PC-9 (cell line): Measurements from ENCODE around the gene LUC7L3. TPM values are rescaled to one million over a fixed set of nuclear protein-coding genes. Genes with fewer than 3 reads are reported as not detected.

ENCODE experiments used
- BruUV-seq: library from RNA; stranded (reverse); fragments of 400-500 nt; replicated peaks from 2 replicates; lab custom pipeline; 2021; lab: Mats Ljungman, UMichigan
- CTCF ChIA-PET: fragments of 300-600 bp; sonication (Branson Sonifier 250); formaldehyde crosslinking; loops from one replicate; lab custom pipeline; 2022; ENCODE audit warnings: antibody characterized with exemption; lab: Charles Lee
- POLR2A ChIA-PET: fragments of 300-600 bp; sonication (Branson Sonifier 250); formaldehyde crosslinking; loops from one replicate; lab custom pipeline; 2022; ENCODE audit warnings: antibody characterized with exemption; ENCODE audit not compliant: unreplicated experiment; lab: Charles Lee
- DNase-seq, 2 experiments: peaks; one replicate each; pipeline versions ENCODE4 v3.0.0 to v3.0.0-alpha.2; 2015 to 2022; ENCODE audit warnings: mixed read lengths in 1 of 2
- H2AFZ ChIP-seq: fragments of 200-600 bp; sonication (generic); 2 replicates; pipeline ENCODE4 v1.8.1; 2017; ENCODE audit warnings: antibody characterized with exemption
- H3F3A ChIP-seq: fragments of 200-600 bp; sonication (generic); 2 replicates; pipeline ENCODE4 v1.8.1; 2017; ENCODE audit warnings: antibody characterized with exemption, mild to moderate bottlenecking, low read depth; ENCODE audit not compliant: insufficient read depth
- H3K27ac ChIP-seq: fragments of 200-600 bp; sonication (generic); 2 replicates; pipeline ENCODE4 v1.6.1; 2016; ENCODE audit warnings: mixed run types
- H3K27me3 ChIP-seq: fragments of 200-600 bp; sonication (generic); 2 replicates; pipeline ENCODE4 v1.6.1; 2016; ENCODE audit warnings: low read depth, mixed run types; ENCODE audit not compliant: insufficient read depth
- H3K36me3 ChIP-seq: fragments of 200-600 bp; sonication (generic); 2 replicates; pipeline ENCODE4 v1.6.1; 2016; ENCODE audit warnings: low read depth, mixed run types
- H3K4me1 ChIP-seq: fragments of 200-600 bp; sonication (generic); replicated peaks from 2 replicates; pipeline ENCODE4 v1.6.1; 2016; ENCODE audit warnings: mixed run types; ENCODE audit not compliant: insufficient read depth
- H3K4me2 ChIP-seq: fragments of 200-600 bp; sonication (generic); 2 replicates; pipeline ENCODE4 v1.6.1; 2017; ENCODE audit warnings: mixed run types
- H3K4me3 ChIP-seq: fragments of 200-600 bp; sonication (generic); 2 replicates; pipeline ENCODE4 v1.6.1; 2016; ENCODE audit warnings: mixed run types
- H3K79me2 ChIP-seq: fragments of 200-600 bp; sonication (generic); 2 replicates; pipeline ENCODE4 v1.6.1; 2017; ENCODE audit warnings: low read depth, mixed run types
- H3K9me2 ChIP-seq: fragments of 200-600 bp; sonication (generic); 2 replicates; pipeline ENCODE4 v1.8.1; 2017; ENCODE audit warnings: mild to moderate bottlenecking; ENCODE audit not compliant: insufficient read depth
- H3K9me3 ChIP-seq: fragments of 200-600 bp; sonication (generic); 2 replicates; pipeline ENCODE4 v1.8.1; 2016; ENCODE audit warnings: low read depth; ENCODE audit not compliant: insufficient read depth
- H4K20me1 ChIP-seq: fragments of 200-600 bp; sonication (generic); 2 replicates; pipeline ENCODE4 v1.8.1; 2017; ENCODE audit not compliant: insufficient read depth
- CTCF ChIP-seq: fragments of 200-600 bp; sonication (generic); conservative IDR thresholded peaks from 2 replicates; pipeline ENCODE4 v1.6.1; 2017; ENCODE audit warnings: mixed run types, antibody characterized with exemption, mild to moderate bottlenecking, moderate library complexity
- EZH2 ChIP-seq: fragments of 200-600 bp; sonication (generic); IDR thresholded peaks from 2 replicates; pipeline ENCODE4 v1.8.0; 2017; ENCODE audit warnings: antibody characterized with exemption, low read depth
- intact Hi-C: fragments of 100-400 bp; cut with micrococcal nuclease; formaldehyde crosslinking; loops from one replicate; pipeline ENCODE4 v1.10.0; 2022; ENCODE audit not compliant: unreplicated experiment
- total RNA-seq: library from RNA; stranded (reverse); gene quantifications from 2 replicates; pipeline ENCODE4 v1.2.3, GENCODE V29; 2021

LUC7L3 gene
- total RNA-seq, 1 experiment from 2014 or later = 147 TPM

- no peak overlapping the region for H3K4me2 ChIP-seq
- H3K4me3 ChIP-seq = no peak overlapping the region
- no peaks in the 10 kb centered on the region for H4K20me1 ChIP-seq
- H3K79me2 ChIP-seq = no peaks in the 10 kb centered on the region
- no peaks in the 10 kb centered on the region for H3K9me3 ChIP-seq
- H3F3A ChIP-seq = peaks cover 81% of the 10 kb centered on the region
- H3K4me1 ChIP-seq = peaks cover 41% of the 10 kb centered on the region
- no peak overlapping the region for H3K27ac ChIP-seq
- TF ChIP-seq CTCF (no peak), EZH2 (no peak)
- peaks cover 66% of the 10 kb centered on the region for H3K36me3 ChIP-seq
- DNase-seq = no peak
- no peak overlapping the region for H2AFZ ChIP-seq
- CTCF ChIA-PET = interaction anchor here (0.8 to 1.0 kb wide), 2 partner anchors 11 to 36 kb away, joined by 3 read pairs; no protein-coding TSS in a partner anchor
- intact Hi-C loops = no loop called here
- no peaks in the 10 kb centered on the region for H3K27me3 ChIP-seq
- no TSS peak for BruUV-seq
- no peaks in the 10 kb centered on the region for H3K9me2 ChIP-seq
- POLR2A ChIA-PET = no interaction called here
These were observed 46.4 kb upstream of the LUC7L3 start for GRCh38 chr17:50672831-50673551.

GRCh38 chr17:50675190-50675589, 44.2 kb upstream of the LUC7L3 start:
- TF ChIP-seq CTCF (no peak), EZH2 (no peak)
- H3K27ac ChIP-seq = no peak overlapping the region
- intact Hi-C loops = no loop called here

GRCh38 chr17:50675627-50676026, 43.8 kb upstream of the LUC7L3 start:
- Histone ChIP-seq H4K20me1 (no peaks in the 10 kb centered on the region), H3K4me3 (no peak overlapping the region), H3K79me2 (no peaks in the 10 kb centered on the region), H2AFZ (no peak overlapping the region), H3K36me3 (peaks cover 79% of the 10 kb centered on the region), H3K4me2 (no peak overlapping the region), H3K9me2 (no peaks in the 10 kb centered on the region), H3K27ac (no peak overlapping the region), H3K4me1 (peaks cover 16% of the 10 kb centered on the region), H3F3A (peaks cover 82% of the 10 kb centered on the region), H3K9me3 (no peaks in the 10 kb centered on the region), H3K27me3 (no peaks in the 10 kb centered on the region)
- CTCF ChIA-PET = no interaction called here
- BruUV-seq = no TSS peak
- intact Hi-C loops = no loop called here
- DNase-seq = no peak
- TF ChIP-seq EZH2 = no peak
- TF ChIP-seq CTCF = no peak
- POLR2A ChIA-PET = no interaction called here

More at GRCh38 chr17:50675190-50675589, 44.2 kb upstream of the LUC7L3 start:
- Histone ChIP-seq H3K9me3 (no peaks in the 10 kb centered on the region), H3K27me3 (no peaks in the 10 kb centered on the region), H3K4me2 (no peak overlapping the region), H3K4me3 (no peak overlapping the region), H3K4me1 (peaks cover 20% of the 10 kb centered on the region), H3K36me3 (peaks cover 78% of the 10 kb centered on the region), H4K20me1 (no peaks in the 10 kb centered on the region), H2AFZ (no peak overlapping the region), H3K9me2 (no peaks in the 10 kb centered on the region), H3K79me2 (no peaks in the 10 kb centered on the region), H3F3A (peaks cover 83% of the 10 kb centered on the region)
- BruUV-seq = no TSS peak
- ChIA-PET CTCF (no interaction called here), POLR2A (interaction anchor here (0.5 kb wide), 1 partner anchor 11 kb away, joined by 4 read pairs; no protein-coding TSS in a partner anchor)
- DNase-seq = no peak
